Duodenal mucosa (tissue), 2 donors: ENCODE data around the gene ADK.
"Not testable (repeated sequence)": the region's sequence is repeated elsewhere in the genome, so short reads cannot be mapped to it uniquely, and the experiment has no call there.

ENCODE experiments used
- H3K27ac ChIP-seq: one replicate; pipeline ENCODE4 v1.7.0; 2013; ENCODE audit warnings: low read depth, low read length
- H3K27me3 ChIP-seq, 2 donors: one replicate each; pipeline ENCODE4 v1.7.0; 2013; ENCODE audit warnings: low read length in 2 of 2, control low read depth in 1 of 2; ENCODE audit not compliant: insufficient read depth in 2 of 2, control insufficient read depth in 1 of 2
- H3K36me3 ChIP-seq, 2 donors: one replicate each; pipeline ENCODE4 v1.7.0; 2013; ENCODE audit warnings: low read length in 2 of 2, control low read depth in 1 of 2; ENCODE audit not compliant: insufficient read depth in 2 of 2, control insufficient read depth in 1 of 2
- H3K4me1 ChIP-seq, 2 donors: one replicate each; pipeline ENCODE4 v1.7.0; 2013; ENCODE audit warnings: low read length in 2 of 2, control low read depth in 1 of 2; ENCODE audit not compliant: insufficient read depth in 2 of 2, control insufficient read depth in 1 of 2
- H3K4me3 ChIP-seq, 2 donors: one replicate each; pipeline ENCODE4 v1.7.0; 2013; ENCODE audit warnings: low read length in 2 of 2, low read depth in 1 of 2
- H3K9ac ChIP-seq, 2 donors: one replicate each; pipeline ENCODE4 v1.7.0; 2013; ENCODE audit warnings: low read length in 2 of 2, low read depth in 1 of 2
- H3K9me3 ChIP-seq, 2 donors: one replicate each; pipeline ENCODE4 v1.7.0; 2013; ENCODE audit warnings: low read length in 2 of 2, control low read depth in 1 of 2; ENCODE audit not compliant: control insufficient read depth in 1 of 2

Gene ADK

GRCh38 chr10:74202356-74202755, 51.3 kb downstream of the ADK start:
- Histone ChIP-seq H3K27me3 (no peaks in the 10 kb centered on the region), H3K27ac (no peak overlapping the region), H3K9me3 (no peaks in the 10 kb centered on the region), H3K4me1 (peaks cover 0 to 7% of the 10 kb centered on the region in 2 donors), H3K4me3 (no peak overlapping the region), H3K9ac (no peak overlapping the region), H3K36me3 (peaks cover 0 to 3% of the 10 kb centered on the region in 2 donors)

DNA sequence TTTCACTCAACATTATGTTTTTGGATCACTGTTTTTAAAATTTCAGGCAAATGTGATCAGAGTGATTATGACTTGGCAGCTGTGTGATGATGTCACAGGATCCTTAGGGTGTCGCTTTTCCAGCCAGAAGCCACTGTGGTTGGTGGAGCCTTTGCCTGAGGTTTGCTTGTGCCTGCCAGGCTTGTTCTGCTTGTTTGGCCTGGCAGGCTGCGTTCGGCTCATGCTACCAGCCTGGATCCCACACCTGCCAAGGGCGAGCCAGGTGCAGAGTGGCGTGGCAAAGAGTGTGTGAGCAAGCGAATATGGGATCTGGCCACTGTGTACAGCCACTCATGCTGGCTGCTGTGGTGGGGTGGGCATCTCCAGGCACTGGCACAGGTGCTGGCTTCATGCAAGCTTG, 55.7 kb downstream of the ADK start:
- H3K27ac ChIP-seq, result no peak overlapping the region
- no peaks in the 10 kb centered on the region for H3K27me3 ChIP-seq
- H3K4me3 ChIP-seq, result no peak overlapping the region
- H3K4me1 ChIP-seq, result peaks cover 2 to 14% of the 10 kb centered on the region in 2 donors
- H3K36me3 ChIP-seq, result peaks cover 0 to 3% of the 10 kb centered on the region in 2 donors
- no peak overlapping the region for H3K9ac ChIP-seq
- no peaks in the 10 kb centered on the region for H3K9me3 ChIP-seq

DNA sequence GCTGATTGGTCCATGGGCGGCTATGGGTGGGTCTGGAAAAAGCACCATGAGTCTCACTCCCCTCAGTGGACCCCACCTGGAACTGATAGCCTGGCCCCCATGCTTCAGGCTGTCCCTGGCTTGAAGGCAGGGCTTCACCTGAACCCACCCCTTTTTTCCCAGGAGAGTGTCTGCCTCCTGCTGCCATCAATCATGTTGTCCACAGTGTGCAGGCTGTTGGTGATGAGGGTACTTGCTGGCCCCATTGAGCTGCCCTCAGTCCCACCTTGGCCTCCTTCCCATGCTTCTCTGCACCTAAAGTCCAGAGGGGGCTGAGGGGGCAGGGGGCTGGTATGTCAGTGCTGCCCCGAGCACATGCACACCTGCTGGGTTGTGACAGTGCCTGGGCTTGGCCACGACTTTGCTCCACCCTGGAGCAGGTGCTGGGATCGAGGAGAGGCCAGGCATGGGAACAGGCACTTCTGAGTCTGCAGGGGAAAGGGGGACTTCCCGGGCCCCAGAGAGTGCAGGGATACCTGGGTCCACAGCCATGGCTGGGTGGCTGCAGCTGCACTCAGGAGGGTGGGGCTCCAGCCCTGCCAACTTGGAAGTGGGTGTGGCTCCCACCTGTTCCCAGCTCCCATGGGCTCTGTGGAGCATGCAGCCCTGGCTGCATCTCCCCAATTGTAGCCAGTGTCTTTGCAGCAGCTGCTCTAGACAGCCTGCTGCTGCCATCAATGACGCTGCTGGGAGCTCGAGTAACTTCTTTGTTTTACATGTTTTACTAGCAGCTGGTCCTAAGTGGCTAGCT, 56.9 kb downstream of the ADK start:
- no peak overlapping the region for H3K27ac ChIP-seq
- no peak overlapping the region for H3K9ac ChIP-seq
- peaks cover 2 to 14% of the 10 kb centered on the region in 2 donors for H3K4me1 ChIP-seq
- H3K9me3 ChIP-seq, result no peaks in the 10 kb centered on the region
- H3K27me3 ChIP-seq, result no peaks in the 10 kb centered on the region
- H3K36me3 ChIP-seq, result peaks cover 0 to 3% of the 10 kb centered on the region in 2 donors
- H3K4me3 ChIP-seq, result no peak overlapping the region

DNA sequence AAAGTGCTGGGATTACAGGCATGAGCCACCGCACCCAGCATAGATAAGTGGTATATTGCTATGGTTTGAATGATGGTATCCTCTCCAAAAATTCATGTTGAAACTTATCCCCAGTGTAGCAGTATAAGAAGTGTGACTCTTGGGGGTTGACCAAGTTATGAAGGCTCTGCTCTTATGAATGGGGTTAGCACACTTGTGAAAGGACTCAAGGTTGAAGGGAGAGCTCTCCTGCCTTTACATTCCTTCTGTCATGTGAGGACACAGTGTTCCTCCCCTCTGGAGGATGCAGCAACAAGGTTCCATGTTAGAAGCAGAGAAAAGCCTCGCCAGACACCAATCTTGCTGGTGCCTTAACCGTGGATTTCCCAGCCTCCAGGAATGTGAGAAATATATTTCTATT, 58.0 kb downstream of the ADK start:
- no peak overlapping the region for H3K27ac ChIP-seq
- H3K4me3 ChIP-seq, result no peak overlapping the region
- H3K9ac ChIP-seq, result no peak overlapping the region
- H3K9me3 ChIP-seq, result no peaks in the 10 kb centered on the region
- H3K36me3 ChIP-seq, result peaks cover 0 to 3% of the 10 kb centered on the region in 2 donors
- H3K4me1 ChIP-seq, result peaks cover 2 to 14% of the 10 kb centered on the region in 2 donors
- H3K27me3 ChIP-seq, result no peaks in the 10 kb centered on the region

- Histone ChIP-seq H3K4me3 (no peak overlapping the region), H3K27me3 (no peaks in the 10 kb centered on the region), H3K9me3 (no peaks in the 10 kb centered on the region), H3K36me3 (no peaks in the 10 kb centered on the region), H3K27ac (no peak overlapping the region), H3K9ac (no peak overlapping the region), H3K4me1 (peaks cover 2 to 3% of the 10 kb centered on the region in 2 donors)
Measured at GRCh38 chr10:74213019-74213418, 62.0 kb downstream of the ADK start.

GRCh38 chr10:74213571-74214162, 62.6 kb downstream of the ADK start:
- H3K9ac ChIP-seq, result no peak overlapping the region
- H3K27ac ChIP-seq, result no peak overlapping the region
- no peaks in the 10 kb centered on the region for H3K27me3 ChIP-seq
- H3K9me3 ChIP-seq, result no peaks in the 10 kb centered on the region
- no peak overlapping the region for H3K4me3 ChIP-seq
- H3K4me1 ChIP-seq, result no peaks in the 10 kb centered on the region
- H3K36me3 ChIP-seq, result no peaks in the 10 kb centered on the region

DNA sequence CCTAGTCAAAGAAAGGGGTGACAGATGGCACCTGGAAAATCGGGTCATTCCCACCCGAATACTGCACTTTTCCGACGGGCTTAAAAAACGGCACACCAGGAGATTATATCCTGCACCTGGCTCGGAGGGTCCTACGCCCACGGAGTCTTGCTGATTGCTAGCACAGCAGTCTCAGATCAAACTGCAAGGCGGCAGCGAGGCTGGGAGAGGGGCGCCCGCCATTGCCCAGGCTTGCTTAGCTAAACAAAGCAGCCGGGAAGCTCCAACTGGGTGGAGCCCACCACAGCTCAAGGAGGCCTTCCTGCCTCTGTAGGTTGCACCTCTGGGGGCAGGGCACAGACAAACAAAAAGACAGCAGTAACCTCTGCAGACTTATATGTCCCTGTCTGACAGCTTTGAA, 66.1 kb downstream of the ADK start:
- not testable (repeated sequence) for H3K4me3 ChIP-seq, H3K36me3 ChIP-seq, H3K9ac ChIP-seq, H3K4me1 ChIP-seq, H3K27me3 ChIP-seq, H3K9me3 ChIP-seq, H3K27ac ChIP-seq

- not testable (repeated sequence) for H3K4me3 ChIP-seq, H3K9me3 ChIP-seq, H3K27me3 ChIP-seq, H3K36me3 ChIP-seq, H3K9ac ChIP-seq, H3K27ac ChIP-seq, H3K4me1 ChIP-seq
Measured at GRCh38 chr10:74222467-74222866, 71.4 kb downstream of the ADK start.

GRCh38 chr10:74223755-74224529, 72.9 kb downstream of the ADK start:
- no peak overlapping the region for H3K9ac ChIP-seq
- H3K36me3 ChIP-seq, result no peaks in the 10 kb centered on the region
- no peak overlapping the region for H3K4me3 ChIP-seq
- no peaks in the 10 kb centered on the region for H3K27me3 ChIP-seq
- no peak overlapping the region for H3K27ac ChIP-seq
- H3K4me1 ChIP-seq, result no peaks in the 10 kb centered on the region
- no peaks in the 10 kb centered on the region for H3K9me3 ChIP-seq

DNA sequence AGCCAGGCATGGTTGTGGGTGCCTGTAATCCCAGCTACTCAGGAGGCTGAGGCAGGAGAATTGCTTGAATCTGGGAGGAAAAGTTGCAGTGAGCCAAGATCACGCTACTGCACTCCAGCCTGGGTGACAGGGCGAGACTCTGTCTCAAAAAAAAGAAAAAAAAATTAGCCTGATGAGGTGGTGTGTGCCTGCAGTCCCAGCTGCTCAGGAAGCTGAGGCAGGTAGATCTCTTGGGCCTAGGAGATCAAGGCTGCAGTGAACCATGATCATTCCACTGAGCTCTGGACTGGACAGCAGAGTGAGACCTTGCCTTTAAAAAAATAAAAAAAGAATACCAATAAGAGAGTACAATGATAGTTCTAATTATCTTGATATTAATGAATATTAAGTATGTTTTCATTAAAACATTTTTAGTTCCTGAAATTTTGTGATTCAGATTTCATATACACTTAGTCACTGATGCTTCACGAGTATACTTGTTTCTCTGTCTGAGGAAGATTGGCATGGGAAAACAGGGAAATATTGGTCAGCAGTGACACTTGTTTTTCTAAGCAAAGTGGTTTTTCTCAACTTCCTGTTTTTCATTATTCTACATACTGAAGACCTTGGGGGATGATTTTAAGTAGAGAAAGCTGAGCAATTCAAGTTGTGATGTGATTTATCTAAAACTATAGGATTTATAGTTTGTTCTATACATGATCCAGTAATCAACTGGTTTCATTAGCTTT, 76.8 kb downstream of the ADK start:
- H3K4me3 ChIP-seq, result no peak overlapping the region
- H3K9ac ChIP-seq, result no peak overlapping the region
- no peaks in the 10 kb centered on the region for H3K27me3 ChIP-seq
- no peaks in the 10 kb centered on the region for H3K36me3 ChIP-seq
- no peak overlapping the region for H3K27ac ChIP-seq
- H3K4me1 ChIP-seq, result no peaks in the 10 kb centered on the region
- H3K9me3 ChIP-seq, result no peaks in the 10 kb centered on the region
